HFFc6 (cell line): ENCODE data around the gene WDR93. TPM values are rescaled to one million over a fixed set of nuclear protein-coding genes. Genes with fewer than 3 reads are reported as not detected.
"Not testable (repeated sequence)": the region's sequence is repeated elsewhere in the genome, so short reads cannot be mapped to it uniquely, and the experiment has no call there.

Source experiments
- DNase-seq: peaks from one replicate; pipeline ENCODE4 v3.0.0-alpha.2; 2018
- H3K27ac Mint-ChIP-seq: 2 replicates; pipeline ENCODE4 v1.8.0; 2020; ENCODE audit warnings: mild to moderate bottlenecking, mixed read lengths
- H3K27me3 Mint-ChIP-seq: 2 replicates; pipeline ENCODE4 v1.8.0; 2021; ENCODE audit warnings: mild to moderate bottlenecking, moderate library complexity, mixed read lengths; ENCODE audit not compliant: insufficient read depth
- H3K36me3 Mint-ChIP-seq: 2 replicates; pipeline ENCODE4 v1.8.0; 2021; ENCODE audit warnings: low read depth, mixed read lengths
- H3K4me1 Mint-ChIP-seq: 2 replicates; pipeline ENCODE4 v1.8.0; 2020; ENCODE audit warnings: low read depth, mixed read lengths
- H3K4me3 Mint-ChIP-seq: 2 replicates; pipeline ENCODE4 v1.8.0; 2020; ENCODE audit warnings: mild to moderate bottlenecking, moderate library complexity, mixed read lengths
- H3K9me3 Mint-ChIP-seq: 2 replicates; pipeline ENCODE4 v1.8.0; 2020; ENCODE audit warnings: mild to moderate bottlenecking, mixed read lengths
- total RNA-seq, 6 experiments: library from RNA; stranded (reverse); fragmentation: NEBNext Ultra II Directional; extraction: Animal tissue kit (Norgen Biotek cat#: 25700); gene quantifications; 2 replicates in 1 of 6; 3 replicates in 5 of 6; pipeline ENCODE4 v1.2.3, GENCODE V29; 2021
- TF ChIP-seq, protein P1 (sequence below): fragments of 200-600 bp; sonication (generic); IDR thresholded peaks from 2 replicates; pipeline ENCODE4 v1.5.0; 2021; ENCODE audit warnings: antibody characterized with exemption, mild to moderate bottlenecking

The WDR93 gene
- total RNA-seq, 6 experiments from 2014 or later: 0.21 TPM; not detected in 5

DNA sequence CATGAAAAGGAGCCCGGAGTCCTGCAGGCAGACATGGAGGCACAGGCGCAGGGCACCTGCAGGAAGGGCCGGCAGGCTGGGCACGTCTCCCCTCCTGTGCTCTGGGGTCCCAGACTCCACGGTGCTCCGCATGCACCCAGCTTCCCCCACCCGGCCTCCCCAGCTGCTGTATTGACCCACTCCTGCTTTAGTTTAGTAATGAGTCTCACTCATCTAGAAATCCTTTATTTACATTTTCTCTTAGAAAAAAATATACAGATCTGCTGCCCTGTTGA lies 94.0 kb downstream of the WDR93 start:
- TF ChIP-seq, protein P1, sequence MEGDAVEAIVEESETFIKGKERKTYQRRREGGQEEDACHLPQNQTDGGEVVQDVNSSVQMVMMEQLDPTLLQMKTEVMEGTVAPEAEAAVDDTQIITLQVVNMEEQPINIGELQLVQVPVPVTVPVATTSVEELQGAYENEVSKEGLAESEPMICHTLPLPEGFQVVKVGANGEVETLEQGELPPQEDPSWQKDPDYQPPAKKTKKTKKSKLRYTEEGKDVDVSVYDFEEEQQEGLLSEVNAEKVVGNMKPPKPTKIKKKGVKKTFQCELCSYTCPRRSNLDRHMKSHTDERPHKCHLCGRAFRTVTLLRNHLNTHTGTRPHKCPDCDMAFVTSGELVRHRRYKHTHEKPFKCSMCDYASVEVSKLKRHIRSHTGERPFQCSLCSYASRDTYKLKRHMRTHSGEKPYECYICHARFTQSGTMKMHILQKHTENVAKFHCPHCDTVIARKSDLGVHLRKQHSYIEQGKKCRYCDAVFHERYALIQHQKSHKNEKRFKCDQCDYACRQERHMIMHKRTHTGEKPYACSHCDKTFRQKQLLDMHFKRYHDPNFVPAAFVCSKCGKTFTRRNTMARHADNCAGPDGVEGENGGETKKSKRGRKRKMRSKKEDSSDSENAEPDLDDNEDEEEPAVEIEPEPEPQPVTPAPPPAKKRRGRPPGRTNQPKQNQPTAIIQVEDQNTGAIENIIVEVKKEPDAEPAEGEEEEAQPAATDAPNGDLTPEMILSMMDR: no peak
- Mint-ChIP-seq H3K4me1 (peaks cover 72% of the 10 kb centered on the region), H3K9me3 (no peaks in the 10 kb centered on the region)

DNA sequence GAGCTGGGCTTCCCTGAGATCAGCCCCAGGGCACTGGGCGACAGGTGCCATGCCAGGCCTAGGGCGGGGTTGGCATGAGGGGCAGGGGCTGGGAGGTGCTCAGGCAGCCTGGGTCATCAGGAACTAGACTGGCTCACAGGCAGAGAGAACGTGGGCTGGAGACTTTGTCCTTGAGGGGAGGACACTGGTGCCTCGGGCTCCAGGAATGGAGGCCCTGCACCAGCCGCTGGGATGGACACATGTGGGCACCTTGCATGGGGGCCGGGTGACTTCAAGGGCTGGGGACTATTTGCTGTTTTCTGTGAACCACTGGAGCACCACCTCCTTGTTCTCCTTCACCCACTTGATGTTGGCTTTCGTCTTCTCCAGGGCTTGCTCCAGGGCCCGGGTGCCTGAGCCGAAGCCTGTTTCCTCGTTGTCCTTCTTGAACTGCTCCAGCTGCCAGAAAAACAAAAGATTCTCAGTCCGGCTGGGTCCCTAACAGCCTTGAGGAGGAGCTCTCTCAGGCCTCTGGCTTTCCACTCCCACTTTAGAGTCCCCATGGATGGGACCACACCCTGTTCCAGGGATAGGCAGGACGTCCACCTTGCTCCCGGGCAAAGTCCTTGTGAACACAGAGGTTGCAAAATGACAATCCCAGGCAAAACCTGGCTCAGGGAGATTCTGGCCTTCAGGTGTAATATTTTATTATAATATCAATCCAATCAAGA lies 94.6 kb downstream of the WDR93 start:
- TF ChIP-seq, protein P1: no peak
- Mint-ChIP-seq H3K27ac (peak overlapping the region; percentile 64), H3K27me3 (peaks cover 6% of the 10 kb centered on the region), H3K4me1 (peaks cover 72% of the 10 kb centered on the region), H3K9me3 (no peaks in the 10 kb centered on the region), H3K4me3 (peak overlapping the region; percentile 30; the same call in 1 of the 2 replicates), H3K36me3 (peaks cover 29% of the 10 kb centered on the region)
- no peak for DNase-seq

More for the DNA sequence above, 94.0 kb downstream of the WDR93 start:
- DNase-seq: no peak
- Mint-ChIP-seq H3K27ac (peak overlapping the region; percentile 92; the same call in 1 of the 2 replicates), H3K27me3 (peaks cover 5% of the 10 kb centered on the region; the same call in 1 of the 2 replicates), H3K36me3 (peaks cover 26% of the 10 kb centered on the region), H3K4me3 (no peak overlapping the region)

DNA sequence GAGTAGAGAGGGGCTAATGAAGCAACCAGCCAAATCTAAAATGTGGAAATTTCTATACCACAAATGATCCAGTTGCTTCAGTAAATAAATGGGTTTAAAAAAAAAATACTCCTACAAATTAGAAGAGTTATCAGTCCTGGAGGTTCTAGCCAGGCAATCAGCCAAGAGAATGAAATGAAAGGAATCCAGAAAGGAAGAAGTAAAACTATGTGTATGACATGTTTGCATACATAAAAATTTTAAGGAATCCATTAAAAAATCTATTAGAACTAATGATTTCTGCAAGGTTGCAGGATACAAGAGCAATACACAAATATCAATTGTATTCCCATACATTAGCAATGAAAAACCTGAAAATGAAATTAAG lies 95.1 kb downstream of the WDR93 start:
- H3K4me1 Mint-ChIP-seq: peaks cover 67% of the 10 kb centered on the region
- H3K27ac Mint-ChIP-seq: peak overlapping the region; percentile 64
- peak; percentile 29 for DNase-seq
- TF ChIP-seq, protein P1: no peak
- peaks cover 34% of the 10 kb centered on the region for H3K36me3 Mint-ChIP-seq
- peaks cover 7% of the 10 kb centered on the region for H3K27me3 Mint-ChIP-seq
- peak overlapping the region; percentile 30; the same call in 1 of the 2 replicates for H3K4me3 Mint-ChIP-seq
- H3K9me3 Mint-ChIP-seq: no peaks in the 10 kb centered on the region

DNA sequence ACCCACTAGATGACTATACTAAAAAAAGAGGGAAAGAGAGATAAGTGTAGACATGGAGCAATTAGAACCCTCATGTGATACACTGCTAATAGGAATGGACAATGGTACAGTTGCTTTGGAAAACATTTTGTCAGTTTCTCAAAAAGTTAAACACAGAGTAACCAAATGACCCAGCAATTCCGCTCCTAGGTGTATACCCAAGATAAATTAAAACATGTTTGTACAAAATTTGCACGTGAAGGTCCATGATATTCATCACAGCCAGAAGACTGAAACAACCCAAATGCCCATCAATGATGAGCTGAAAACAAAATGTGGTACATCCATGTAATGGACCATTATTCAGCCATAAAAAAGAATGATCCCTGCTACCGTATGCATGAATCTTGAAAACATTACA lies 97.3 kb downstream of the WDR93 start:
- no peak for DNase-seq
- Mint-ChIP-seq H3K9me3 (no peaks in the 10 kb centered on the region), H3K27me3 (peaks cover 7% of the 10 kb centered on the region), H3K36me3 (peaks cover 41% of the 10 kb centered on the region), H3K27ac (no peak overlapping the region), H3K4me1 (peaks cover 45% of the 10 kb centered on the region), H3K4me3 (no peak overlapping the region; the same call in 1 of the 2 replicates)
- TF ChIP-seq, protein P1: no peak

DNA sequence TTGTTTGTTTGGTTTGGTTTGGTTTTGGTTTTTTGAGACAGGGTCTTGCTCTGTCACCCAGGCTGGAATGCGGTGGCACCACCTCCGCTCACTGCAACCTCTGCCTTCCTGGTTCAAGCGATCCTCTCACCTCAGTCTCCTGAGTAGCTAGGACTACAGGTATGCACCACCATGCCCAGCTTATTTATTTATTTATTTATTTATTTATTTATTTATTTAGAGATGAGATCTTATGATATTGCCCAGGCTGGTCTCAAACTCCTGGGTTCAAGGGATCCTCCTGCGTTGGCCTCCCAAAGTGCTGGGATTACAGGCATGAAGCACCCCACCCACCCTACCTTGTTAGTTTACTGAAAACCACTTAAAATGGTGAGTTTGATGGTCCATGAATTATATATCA lies 98.0 kb downstream of the WDR93 start:
- Mint-ChIP-seq H3K4me1 (peaks cover 39% of the 10 kb centered on the region), H3K36me3 (peaks cover 44% of the 10 kb centered on the region)
- not testable (repeated sequence) for DNase-seq, H3K9me3 Mint-ChIP-seq, H3K4me3 Mint-ChIP-seq, H3K27ac Mint-ChIP-seq, H3K27me3 Mint-ChIP-seq

DNA sequence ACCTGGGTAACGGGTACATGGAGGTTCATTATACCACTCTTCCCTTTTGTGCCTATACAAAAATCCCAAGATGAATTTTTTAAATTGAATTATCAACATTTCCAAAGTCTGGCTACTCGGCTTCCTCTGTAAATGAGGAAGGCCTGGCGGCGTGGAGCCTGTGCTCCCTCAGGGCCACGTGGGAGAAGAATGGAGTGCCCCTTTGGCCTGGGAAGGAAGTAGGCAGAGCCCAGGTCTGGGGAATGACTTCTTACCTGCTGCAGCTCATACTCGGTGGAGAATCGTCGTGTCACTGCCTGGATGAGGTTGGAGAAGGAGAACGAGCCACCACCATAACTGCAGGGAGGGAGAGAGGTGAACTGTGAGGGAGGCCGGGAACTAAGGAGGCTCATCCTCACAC lies 99.6 kb downstream of the WDR93 start:
- peaks cover 54% of the 10 kb centered on the region for H3K36me3 Mint-ChIP-seq
- TF ChIP-seq, protein P1: no peak
- 0 out of 2 replicates have a peak overlapping the region, but pooled peaks have one; percentile 45 for H3K27ac Mint-ChIP-seq
- H3K27me3 Mint-ChIP-seq: peaks cover 2% of the 10 kb centered on the region; the same call in 1 of the 2 replicates
- H3K4me3 Mint-ChIP-seq: no peak overlapping the region; the same call in 1 of the 2 replicates
- H3K9me3 Mint-ChIP-seq: no peaks in the 10 kb centered on the region
- peaks cover 30% of the 10 kb centered on the region for H3K4me1 Mint-ChIP-seq
- no peak for DNase-seq
